GM18499 (cell line): ENCODE measurements around the gene PLEKHJ1.

Source experiments
- ATAC-seq: cut with Tn5 transposase; IDR thresholded peaks from one replicate; pipeline ENCODE4 v1.9.1; 2021; ENCODE audit warnings: moderate number of reproducible peaks; ENCODE audit not compliant: insufficient read depth, unreplicated experiment

The PLEKHJ1 gene

DNA sequence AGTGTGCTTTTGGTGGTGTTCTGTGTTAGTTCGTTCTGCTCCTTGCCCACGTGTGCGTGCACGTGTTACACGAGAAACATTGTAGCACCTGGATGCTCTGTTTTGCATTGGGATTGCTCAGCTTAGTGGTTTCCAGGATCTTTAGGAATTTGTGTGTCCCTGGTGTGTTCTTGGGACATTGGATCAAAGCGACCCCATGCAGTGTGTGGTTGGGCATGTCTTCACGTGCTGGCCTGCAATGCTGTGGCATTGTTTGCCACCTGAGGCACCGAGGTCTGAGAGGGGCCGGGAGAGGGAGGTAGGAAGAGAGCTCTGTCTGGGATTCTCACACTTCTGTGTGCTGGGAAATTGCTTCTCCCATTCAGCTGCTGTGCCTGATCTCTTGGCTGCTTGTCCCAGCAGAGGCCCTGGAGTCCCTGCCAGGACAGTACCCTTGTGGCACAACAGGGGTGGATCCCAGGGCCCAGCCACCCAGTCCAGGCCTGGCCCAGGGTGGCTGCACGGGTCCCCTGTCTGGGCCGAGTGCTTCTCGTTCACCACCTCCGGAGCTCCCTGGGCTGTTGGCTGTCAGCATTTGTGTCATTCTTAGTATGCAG, 11.3 kb downstream of the PLEKHJ1 start:
- ATAC-seq, result no peak

DNA sequence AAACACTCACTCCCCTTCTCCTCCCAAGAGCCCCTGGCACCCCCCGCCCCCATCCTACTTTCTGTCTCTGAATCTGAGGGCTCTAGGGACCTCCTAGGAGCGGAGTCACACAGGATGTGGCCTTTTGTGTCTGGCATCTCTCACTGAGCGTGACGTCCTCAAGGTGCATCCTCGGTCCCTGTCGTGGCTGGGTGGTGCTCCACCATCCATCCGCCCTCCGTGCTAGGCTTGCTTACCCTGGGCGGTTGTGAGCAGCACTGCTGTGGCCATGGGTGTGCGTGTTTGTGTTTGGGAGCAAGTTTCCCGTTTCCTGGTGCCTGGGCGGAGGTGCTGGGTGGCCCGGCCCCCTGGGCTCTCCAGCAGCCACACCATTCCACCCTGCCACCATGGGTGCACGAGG, 12.2 kb downstream of the PLEKHJ1 start:
- no peak for ATAC-seq

DNA sequence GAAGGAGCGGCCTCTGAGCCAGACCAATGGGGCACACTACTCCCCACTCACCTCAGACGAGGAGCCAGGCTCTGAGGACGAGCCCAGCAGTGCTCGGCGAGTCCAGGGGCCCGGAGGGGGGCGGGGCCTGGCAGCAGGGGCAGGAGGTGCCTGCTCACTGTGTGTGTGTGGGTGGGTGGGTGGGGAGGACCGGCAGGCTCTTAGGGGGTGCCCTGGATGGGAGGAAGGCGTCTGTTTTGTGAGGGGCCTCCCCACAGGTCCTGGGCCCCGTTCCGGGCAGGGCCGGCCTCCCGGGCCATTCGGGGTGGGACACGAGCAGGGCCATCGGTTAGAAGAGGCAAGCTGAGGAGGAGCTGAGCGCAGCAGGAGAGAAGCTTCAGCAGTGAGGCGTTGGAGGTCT, 12.7 kb downstream of the PLEKHJ1 start:
- no peak for ATAC-seq

DNA sequence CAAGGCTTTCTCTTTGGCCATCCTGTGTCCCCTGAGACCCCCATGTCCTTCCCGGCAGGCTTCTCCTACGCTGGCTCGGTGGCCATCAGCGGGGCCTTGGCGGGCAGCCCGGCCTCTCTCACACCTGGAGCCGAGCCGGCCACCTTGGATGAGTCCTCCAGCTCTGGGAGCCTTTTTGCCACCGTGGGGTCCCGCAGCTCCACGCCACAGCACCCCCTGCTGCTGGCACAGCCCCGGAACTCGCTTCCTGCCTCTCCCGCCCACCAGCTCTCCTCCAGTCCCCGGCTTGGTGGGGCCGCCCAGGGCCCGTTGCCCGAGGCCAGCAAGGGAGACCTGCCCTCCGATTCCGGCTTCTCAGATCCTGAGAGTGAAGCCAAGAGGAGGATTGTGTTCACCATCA, 14.2 kb downstream of the PLEKHJ1 start:
- ATAC-seq, result no peak

DNA sequence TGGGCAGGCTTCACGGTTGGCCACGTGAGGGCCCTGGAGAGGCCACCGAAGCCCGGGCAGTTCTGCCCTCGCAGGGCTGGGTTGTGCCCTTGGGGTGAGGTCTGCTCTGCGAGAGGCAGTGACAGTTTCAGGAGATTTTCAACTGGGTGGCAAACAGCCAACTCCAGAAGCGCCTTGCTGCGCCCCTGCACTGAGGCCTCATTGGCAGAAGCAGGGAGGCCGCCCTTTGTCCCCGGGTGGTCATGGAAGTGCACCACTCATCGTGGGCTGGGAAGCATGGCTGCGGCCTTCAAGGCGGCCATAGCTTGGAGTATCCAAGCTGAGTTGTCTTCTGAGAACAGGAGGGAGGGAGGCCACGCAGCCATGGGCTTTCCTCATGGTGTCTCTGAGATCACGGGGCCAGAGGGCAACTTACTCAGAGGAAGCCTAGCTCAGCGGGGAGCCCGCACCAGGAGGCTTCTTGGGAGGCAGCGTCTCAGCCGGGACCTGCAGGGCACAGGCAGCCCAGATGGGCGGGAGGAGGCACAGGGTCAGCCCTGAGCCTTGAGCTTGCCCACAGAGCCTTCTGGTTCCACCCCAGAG, 14.8 kb downstream of the PLEKHJ1 start:
- no peak for ATAC-seq

DNA sequence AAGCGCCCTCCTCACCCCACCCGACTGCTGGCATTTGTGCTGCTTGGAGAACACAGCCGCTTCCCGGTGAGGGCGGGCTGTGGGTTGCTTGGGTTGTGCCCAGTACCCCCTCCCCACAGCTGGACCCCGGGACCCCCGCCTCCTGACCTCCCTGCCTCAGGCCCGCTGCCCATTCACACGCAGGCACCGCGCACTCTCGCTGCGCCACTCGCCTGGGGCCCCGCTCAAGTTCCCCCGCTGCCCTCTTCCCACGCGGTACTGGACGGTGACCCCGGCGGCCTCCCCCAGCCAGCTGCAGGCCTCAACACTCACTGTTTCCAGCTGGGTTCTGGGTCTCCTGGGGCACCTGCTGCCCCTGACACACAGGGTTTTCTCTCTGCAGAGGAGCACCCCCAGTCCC, 16.4 kb downstream of the PLEKHJ1 start:
- ATAC-seq, result no peak

DNA sequence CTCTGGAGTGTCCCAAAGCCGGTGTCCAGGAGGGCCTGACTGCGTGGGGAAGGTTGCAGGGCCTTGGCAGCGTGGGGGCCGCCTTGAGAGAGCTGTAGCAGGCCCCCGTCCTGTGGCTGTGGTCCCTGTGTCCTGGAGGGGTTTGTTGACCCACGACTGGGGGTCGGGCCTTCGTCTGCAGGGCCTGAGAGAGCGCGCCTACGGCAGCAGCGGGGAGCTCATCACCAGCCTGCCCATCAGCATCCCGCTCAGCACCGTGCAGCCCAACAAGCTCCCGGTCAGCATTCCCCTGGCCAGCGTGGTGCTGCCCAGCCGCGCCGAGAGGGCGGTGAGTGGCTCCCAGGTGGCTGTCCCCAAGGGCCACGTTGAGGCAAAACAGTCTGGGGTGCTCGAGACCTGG, 18.5 kb downstream of the PLEKHJ1 start:
- no peak for ATAC-seq

DNA sequence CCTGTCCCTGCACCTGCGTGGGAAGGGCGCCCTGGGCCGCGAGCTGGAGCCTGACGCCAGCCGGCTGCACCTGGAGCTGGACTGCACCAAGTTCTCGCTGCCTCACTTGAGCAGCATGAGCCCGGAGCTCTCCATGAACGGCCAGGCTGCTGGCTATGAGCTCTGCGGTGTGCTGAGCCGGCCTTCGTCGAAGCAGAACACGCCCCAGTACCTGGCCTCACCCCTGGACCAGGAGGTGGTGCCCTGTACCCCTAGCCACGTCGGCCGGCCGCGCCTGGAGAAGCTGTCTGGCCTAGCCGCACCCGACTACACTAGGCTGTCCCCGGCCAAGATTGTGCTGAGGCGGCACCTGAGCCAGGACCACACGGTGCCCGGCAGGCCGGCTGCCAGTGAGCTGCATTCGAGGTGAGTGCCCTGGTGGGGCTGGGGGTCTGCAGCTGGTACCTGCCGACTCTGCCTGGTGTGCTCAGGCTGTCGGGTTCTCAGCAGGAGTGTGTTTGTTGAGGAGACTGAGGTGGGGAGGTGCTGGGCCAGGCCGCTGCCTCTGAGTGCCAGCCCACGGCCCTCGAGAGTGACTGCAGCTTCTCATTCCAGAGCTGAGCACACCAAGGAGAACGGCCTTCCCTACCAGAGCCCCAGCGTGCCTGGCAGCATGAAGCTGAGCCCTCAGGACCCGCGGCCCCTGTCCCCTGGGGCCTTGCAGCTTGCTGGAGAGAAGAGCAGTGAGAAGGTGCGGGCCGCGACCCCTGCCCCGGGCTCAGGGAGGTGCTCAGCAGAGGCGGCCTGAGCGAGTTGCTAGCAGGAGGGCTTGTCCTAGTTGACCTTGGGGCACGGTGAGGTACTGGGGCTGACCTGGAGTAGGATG, 19.5 kb downstream of the PLEKHJ1 start:
- ATAC-seq, result no peak

DNA sequence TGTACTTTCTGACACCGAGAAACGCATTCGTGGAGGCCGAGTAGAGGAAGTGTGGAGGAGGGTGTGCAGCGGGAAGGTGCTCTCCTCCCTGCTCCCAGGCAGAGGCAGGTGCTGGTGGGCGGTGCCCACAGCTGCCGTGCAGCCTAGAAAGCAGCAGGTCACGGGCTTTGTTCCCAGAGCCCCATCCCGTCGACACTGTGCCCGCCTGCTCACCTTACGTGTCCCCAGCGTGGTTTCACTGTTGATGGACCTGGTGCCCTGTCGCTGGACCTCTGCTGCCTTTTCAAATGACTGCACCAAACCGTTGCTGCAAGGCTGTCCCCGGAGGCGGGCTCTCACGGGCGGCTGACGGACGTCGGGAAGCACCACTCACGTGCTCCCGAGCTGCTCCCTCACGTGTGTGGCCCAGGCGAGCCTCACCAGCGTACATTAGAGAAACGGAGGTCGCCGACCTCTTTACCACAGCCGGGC, 20.8 kb downstream of the PLEKHJ1 start:
- ATAC-seq, result no peak

DNA sequence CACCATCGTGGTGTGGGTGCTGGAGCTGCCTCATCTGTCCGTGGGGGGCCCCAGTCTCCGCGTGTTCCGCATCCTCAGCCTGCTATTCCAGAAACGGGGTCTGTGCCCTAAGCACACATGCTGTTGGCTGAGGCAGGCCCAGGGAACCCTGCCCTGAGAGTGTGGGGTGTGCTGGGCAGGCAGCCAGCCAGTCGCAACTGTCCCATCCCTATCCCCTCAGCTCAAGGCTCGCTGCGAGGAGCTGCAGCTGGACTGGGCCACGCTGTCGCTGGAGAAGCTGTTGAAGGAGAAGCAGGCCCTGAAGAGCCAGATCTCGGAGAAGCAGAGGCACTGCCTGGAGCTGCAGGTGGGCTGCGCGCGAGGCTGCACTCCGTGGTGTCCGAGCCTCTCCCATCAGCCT, 21.9 kb downstream of the PLEKHJ1 start:
- no peak for ATAC-seq

DNA sequence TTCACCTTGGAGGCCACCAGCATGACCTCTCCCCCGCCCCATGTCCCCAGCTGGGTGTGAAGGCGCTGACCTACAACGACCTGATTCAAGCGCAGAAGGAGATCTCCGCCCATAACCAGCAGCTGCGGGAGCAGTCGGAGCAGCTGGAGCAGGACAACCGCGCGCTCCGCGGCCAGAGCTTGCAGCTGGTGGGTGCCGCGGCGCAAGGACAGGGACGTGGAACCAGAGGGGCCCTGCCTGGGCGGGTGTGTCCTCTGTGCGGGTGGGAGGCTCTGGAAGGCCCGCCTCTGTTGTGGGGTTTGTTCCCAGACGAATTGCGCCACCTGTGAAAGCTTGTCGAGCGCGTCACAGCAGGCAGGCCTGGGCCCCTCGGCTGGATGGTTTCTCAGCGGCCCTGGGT, 22.3 kb downstream of the PLEKHJ1 start:
- no peak for ATAC-seq

DNA sequence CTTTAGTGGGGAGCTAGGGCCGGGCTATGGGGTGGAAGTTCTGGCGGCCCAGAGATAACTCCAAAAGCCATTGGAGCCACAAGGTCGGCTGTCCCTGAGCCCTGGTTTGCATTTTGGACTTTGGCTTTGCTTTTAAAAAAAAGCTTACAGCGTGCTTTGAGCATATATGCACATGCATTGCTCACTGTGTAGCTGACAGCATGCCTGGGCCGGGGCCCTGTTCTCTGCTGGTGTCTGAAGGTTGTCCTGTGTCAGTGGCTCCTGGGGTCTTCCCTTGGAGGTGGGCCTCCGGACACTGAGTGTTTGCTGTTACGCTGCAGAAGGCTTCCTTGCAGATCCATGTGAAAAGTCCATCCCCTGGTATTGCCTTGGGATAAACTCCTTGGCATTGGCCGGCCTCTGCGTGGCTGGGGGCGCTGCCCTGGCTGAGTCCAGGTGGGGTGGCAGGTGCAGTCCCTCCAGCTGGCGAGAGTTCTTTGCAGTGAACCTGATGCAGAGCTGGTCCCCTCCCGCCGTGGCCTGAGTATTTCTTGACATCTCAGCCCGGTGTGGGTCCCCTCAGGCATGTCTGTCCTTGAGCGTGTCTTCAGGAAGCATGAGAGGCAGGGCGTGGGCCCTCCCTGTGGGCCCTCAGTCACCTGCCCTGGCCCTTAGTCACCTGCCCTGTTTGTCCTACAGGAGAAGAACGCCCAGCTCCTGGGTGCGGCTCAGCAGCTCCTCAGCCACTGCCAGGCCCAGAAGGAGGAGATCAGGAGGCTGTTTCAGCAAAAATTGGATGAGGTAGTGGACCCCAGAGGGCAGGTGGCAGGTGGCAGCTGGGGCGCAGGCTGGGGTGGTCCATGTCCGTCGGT, 23.0 kb downstream of the PLEKHJ1 start:
- ATAC-seq, result no peak

DNA sequence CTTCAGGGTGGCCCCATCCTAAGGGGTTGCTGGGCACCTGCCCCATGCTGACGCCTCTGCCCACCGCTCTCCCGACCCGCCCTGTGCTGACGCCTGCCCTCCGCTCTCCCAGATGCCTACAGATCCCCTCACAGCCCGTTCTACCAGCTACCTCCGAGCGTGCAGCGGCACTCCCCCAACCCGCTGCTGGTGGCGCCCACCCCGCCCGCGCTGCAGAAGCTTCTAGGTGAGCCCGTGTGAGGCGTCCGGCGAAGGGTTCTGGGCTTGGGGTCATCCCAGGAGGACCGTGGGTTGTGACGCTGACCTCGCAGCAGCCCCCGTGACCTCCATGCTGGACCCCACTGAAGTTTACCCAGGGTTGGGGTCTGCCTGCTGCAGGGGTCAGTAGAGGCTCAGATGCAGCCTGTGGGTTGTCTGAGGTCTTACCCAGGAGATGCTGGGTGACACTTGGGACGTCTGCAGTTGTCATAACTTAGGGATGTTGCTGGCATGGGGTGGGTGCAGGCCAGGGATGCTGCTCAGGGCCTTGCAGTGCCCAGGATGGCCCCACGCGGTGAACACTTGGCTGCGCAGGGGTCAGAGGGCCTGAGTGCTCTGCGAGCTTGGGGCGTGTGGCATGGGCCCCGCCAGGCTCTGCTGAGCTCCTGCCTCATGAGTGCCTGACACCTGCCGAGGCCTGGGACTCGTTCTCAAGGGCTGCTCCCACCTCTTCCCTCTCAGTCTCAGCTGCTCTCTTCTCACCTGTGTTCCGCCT, 25.0 kb downstream of the PLEKHJ1 start:
- no peak for ATAC-seq

DNA sequence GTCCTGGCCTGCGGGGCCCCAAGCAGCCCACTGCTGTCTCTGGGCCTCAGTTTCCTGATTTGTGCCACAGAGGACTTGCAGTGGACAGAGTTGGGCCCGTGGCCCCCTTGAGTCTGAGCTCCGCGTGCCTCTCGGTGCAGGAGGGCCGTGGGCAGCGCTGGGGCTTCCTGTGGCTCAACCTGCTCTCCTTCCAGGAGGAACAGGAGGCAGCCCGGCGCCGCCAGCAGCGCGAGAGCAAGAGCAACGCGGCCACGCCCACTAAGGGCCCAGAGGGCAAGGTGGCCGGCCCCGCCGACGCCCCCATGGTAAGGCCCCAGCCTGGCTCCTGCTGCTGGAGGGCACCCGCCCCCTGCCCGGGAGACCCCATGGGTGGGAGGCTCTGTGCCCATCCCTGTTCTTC, 25.9 kb downstream of the PLEKHJ1 start:
- no peak for ATAC-seq

DNA sequence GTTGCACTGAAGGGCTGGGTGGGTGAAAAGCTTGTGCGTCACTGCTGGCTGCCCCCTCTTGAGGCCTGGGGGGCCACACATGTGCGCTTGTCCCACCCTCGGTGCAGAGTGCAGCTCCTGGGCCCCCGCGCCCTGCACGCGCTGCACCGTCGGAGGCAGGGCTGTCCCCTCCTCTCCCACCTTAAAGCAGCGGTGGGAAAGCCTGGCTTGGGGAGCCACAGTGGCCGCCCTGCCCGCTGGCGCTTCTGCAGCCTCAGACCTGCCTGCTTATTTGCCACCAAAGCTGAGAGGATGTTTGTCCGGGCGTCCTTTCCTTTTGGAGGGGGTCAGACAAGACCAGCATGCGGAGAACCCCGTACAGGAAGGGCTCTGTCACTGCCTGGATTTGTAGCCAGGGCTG, 26.7 kb downstream of the PLEKHJ1 start:
- no peak for ATAC-seq

DNA sequence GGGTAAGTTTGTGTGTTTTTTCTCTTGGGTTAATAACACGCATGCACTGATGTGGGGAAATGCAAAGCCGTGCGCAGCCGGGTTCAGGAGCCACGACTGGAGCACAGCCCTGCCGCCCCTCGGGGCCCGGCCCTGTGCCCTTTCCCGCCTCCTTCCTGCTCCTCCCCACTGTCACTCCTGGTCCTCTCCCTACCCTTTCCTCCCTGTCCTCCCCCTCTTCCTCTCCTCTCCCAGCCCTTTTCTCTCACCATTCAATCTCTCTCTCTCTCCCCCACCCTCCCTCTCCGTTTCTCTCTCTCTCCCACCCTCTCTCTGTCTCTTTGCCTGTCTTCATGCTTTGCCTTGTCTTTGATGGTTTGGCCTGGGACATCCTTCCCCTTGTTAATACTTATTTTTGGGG, 27.2 kb downstream of the PLEKHJ1 start:
- no peak for ATAC-seq

DNA sequence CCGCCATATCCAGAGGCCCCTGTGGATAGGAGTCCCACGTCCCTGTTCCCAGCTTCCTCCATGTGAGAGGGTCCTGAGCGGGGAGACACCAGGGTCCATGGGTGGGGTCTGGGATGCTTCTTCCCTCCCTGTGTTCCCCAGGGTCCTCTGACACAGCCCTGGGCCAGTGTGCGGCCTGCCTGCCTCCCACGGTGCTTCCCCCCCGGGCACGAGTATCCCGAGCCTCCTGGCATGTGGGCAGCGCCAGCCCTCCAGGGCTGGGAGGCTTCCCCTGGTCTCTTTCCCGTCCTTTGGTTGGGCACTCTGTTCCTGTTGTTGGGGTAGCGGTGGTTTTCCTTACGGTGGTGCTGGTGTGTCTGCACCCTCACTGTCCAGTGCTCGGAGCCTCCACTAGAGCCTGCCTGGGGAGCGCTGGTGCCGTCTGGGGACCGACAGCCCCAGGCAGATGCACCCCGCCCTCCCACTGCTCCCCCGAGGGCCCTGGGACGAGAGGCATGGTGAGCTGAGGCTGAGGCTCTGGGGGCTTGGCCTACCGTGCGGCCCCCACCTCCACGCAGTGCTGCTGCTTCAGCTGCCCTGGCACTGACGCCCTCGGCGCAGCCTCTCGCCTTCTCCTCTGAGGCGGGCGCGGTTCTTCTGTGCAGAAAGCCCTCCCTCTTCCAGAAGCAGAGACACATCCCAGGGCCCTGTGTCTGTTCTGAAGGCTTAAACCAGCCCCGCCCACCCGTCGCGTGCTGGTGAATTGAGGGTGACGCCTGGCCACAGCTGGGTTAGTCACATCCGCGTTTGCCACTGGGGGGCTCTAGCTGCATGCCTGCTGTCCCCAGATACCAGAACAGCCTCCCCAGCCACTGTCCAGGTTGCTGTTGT, 27.9 kb downstream of the PLEKHJ1 start:
- ATAC-seq, result no peak

DNA sequence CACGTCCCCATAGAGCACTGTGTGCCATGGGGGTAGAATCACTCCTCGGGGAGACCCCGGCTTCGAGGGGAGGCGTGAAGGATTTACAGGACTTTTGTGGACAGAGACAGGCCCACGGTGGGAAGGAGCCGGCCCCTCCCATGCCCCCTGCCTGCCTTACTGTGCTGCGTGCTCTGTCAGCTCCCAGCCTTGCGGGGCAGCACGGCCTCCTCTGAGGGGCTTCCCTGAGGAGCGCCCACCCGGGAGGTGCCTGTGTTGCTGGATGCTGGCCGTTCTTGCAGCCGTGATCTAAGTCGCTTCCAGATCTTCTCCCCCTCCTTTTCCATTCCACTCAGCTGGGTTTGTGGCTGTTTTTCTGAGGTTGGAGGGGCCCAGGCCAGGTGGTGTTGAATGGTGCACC, 29.1 kb downstream of the PLEKHJ1 start:
- no peak for ATAC-seq

DNA sequence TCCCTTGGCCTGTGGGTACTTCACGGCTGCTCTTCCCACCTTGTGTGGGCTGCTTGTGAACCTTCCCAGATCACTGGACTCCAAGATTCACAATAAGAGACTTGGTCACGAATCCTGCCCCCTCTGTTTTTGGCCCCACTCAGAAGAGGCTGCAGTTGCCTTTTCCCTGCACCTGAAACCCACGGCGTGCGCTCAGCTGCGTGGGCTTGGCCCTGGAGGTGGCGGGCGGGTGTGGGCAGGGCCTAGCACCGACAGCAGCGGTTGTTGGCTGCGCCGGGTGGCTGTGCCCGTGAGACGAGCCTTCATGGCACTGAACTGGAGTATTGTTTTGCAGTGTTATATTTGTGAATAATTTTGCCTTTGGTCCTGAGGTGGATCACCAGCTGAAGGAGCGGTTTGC, 33.8 kb downstream of the PLEKHJ1 start:
- ATAC-seq, result no peak
